ENCODE measurements around the gene MXRA8.
A peak's percentile ranks its signal among the peaks of the same experiment; 100 is the strongest.
"Not testable (repeated sequence)": the region's sequence is repeated elsewhere in the genome, so short reads cannot be mapped to it uniquely, and the experiment has no call there.

MXRA8 gene

DNA sequence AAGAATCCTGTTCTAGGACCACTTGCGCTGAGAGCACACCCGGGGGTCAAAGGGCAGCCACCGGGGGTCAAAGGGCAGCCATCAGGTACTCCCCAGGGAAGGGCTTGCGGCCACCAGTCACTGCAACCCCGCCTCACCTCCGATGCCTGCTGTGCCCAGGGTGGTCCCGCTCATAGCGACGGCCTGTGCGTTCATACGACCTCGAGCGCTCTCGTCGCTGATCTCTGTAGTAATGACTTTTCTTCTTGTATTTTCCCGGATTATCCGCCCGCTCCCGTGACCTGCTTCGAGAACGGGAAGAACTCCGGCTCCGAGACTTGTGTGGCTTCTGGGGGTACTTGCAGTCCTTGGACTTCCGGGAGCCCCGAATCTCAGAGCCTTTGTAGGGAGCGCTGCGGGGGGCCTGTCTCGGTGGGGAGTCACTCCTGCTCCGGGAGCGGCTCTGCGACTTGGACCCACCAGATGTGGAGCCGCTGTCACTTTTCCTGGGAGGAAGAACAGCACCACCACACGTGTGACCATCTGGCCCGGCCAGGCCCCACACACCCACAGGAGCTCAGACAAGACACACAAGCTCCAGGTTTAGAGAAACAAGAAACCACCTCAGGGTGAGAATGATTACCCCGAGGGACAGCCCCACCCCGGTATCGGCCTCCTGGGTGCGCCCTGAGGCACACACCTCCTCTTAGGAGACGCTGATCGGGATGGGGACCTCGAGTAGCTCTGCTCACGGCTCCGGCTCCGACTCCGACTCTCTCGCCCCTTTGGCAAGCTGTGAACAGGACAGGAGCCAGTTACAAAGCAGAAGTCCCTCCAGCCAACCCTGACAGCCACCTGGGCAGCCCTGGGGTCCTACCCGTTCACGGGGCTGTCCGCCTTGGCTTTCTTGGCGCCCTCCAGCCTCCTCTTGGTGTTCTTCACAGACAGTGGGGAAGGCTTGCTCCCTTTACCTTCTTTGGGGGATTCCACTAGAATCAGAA lies 29.0 kb upstream of the MXRA8 start:
- no peak overlapping the region for H2AFZ ChIP-seq (ENCODE audit: low read depth, low read length)
- H3K4me1 ChIP-seq (ENCODE audit: insufficient read depth, low read length), result no peaks in the 10 kb centered on the region
- H3K27ac ChIP-seq (ENCODE audit: low read length), result no peak overlapping the region
- H3K4me3 ChIP-seq (ENCODE audit: low read depth in 1 of 2, low read length in 2 of 2), result no peak overlapping the region
- no peak overlapping the region for H3K4me2 ChIP-seq (ENCODE audit: insufficient read depth, low read length)
- H3K9me3 ChIP-seq (ENCODE audit: insufficient read depth, low read length, severe bottlenecking), result no peaks in the 10 kb centered on the region
- TF ChIP-seq, protein P1, sequence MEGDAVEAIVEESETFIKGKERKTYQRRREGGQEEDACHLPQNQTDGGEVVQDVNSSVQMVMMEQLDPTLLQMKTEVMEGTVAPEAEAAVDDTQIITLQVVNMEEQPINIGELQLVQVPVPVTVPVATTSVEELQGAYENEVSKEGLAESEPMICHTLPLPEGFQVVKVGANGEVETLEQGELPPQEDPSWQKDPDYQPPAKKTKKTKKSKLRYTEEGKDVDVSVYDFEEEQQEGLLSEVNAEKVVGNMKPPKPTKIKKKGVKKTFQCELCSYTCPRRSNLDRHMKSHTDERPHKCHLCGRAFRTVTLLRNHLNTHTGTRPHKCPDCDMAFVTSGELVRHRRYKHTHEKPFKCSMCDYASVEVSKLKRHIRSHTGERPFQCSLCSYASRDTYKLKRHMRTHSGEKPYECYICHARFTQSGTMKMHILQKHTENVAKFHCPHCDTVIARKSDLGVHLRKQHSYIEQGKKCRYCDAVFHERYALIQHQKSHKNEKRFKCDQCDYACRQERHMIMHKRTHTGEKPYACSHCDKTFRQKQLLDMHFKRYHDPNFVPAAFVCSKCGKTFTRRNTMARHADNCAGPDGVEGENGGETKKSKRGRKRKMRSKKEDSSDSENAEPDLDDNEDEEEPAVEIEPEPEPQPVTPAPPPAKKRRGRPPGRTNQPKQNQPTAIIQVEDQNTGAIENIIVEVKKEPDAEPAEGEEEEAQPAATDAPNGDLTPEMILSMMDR (IDR thresholded peaks at IDR 0.05; ENCODE audit: borderline replicate concordance, extremely low read depth, low read length, poor library complexity, severe bottlenecking), result no peak
- no peak for TF ChIP-seq EZH2 (IDR thresholded peaks at IDR 0.05; ENCODE audit: borderline replicate concordance, low read depth, low read length, severe bottlenecking)
- peaks cover 19% of the 10 kb centered on the region for H4K20me1 ChIP-seq (ENCODE audit: insufficient read depth, low read length)
- H3K9ac ChIP-seq (ENCODE audit: low read depth, low read length), result no peak overlapping the region
- H3K79me2 ChIP-seq (ENCODE audit: insufficient read depth, low read length), result peaks cover 2% of the 10 kb centered on the region
- ATAC-seq (ENCODE audit: insufficient read depth, low read depth) (no peak), DNase-seq (no peak)
- no peaks in the 10 kb centered on the region for H3K27me3 ChIP-seq (ENCODE audit: insufficient read depth, low read length, poor library complexity)
- H3K36me3 ChIP-seq (ENCODE audit: insufficient read depth, low read length), result peaks cover 71% of the 10 kb centered on the region

DNA sequence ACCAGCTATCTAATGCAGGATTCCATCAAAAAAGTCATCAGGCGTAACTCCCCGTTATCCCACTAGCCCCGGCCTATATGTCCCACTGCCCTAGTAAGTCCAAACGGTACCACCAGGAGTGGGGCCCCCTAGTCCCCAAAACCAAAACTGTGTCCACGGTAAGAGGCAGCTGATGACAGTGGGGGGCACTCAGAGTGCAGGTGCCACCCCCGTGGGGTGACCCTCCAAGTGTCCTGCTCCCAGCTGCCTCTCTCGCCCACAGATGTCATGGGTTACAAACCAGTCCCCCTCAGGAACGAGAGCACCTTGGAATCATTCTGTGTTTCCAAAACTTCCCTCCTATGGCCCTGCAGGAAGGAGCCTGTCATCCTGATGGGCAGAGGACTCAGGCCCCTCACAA lies 27.6 kb upstream of the MXRA8 start:
- Histone ChIP-seq H3K9me3 (ENCODE audit: insufficient read depth, low read length, severe bottlenecking) (no peaks in the 10 kb centered on the region), H3K79me2 (ENCODE audit: insufficient read depth, low read length) (no peaks in the 10 kb centered on the region; the same call in 1 of the 2 replicates), H4K20me1 (ENCODE audit: insufficient read depth, low read length) (peaks cover 15% of the 10 kb centered on the region), H3K4me3 (ENCODE audit: low read depth in 1 of 2, low read length in 2 of 2) (no peak overlapping the region), H3K9ac (ENCODE audit: low read depth, low read length) (no peak overlapping the region), H3K4me1 (ENCODE audit: insufficient read depth, low read length) (no peaks in the 10 kb centered on the region), H3K36me3 (ENCODE audit: insufficient read depth, low read length) (peaks cover 56% of the 10 kb centered on the region), H3K27me3 (ENCODE audit: insufficient read depth, low read length, poor library complexity) (no peaks in the 10 kb centered on the region), H2AFZ (ENCODE audit: low read depth, low read length) (no peak overlapping the region), H3K4me2 (ENCODE audit: insufficient read depth, low read length) (no peak overlapping the region), H3K27ac (ENCODE audit: low read length) (no peak overlapping the region)
- no peak for TF ChIP-seq EZH2 (IDR thresholded peaks at IDR 0.05; ENCODE audit: borderline replicate concordance, low read depth, low read length, severe bottlenecking)
- TF ChIP-seq, protein P1 (IDR thresholded peaks at IDR 0.05; ENCODE audit: borderline replicate concordance, extremely low read depth, low read length, poor library complexity, severe bottlenecking), result no peak
- no peak for DNase-seq
- peak; percentile 15; the same call in 1 of the 3 replicates for ATAC-seq (ENCODE audit: insufficient read depth, low read depth)

DNA sequence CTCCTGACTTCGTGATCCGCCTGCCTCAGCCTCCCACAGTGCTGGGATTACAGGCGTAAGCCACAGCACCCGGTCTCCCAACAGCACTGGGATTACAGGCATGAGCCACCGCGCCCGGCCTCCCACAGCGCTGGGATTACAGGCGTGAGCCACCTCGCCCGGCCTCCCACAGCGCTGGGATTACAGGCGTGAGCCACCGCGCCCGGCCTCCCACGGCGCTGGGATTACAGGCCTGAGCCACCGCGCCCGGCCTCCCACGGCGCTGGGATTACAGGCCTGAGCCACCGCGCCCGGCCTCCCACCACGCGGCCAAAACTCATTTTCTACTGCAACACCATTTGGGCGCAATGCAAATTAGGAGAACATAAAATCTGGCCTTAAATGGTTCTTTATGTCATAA lies 27.0 kb upstream of the MXRA8 start:
- not testable (repeated sequence) for H3K4me2 ChIP-seq (ENCODE audit: insufficient read depth, low read length); H3K27ac ChIP-seq (ENCODE audit: low read length); ATAC-seq (ENCODE audit: insufficient read depth, low read depth); H3K9me3 ChIP-seq (ENCODE audit: insufficient read depth, low read length, severe bottlenecking); H3K4me1 ChIP-seq (ENCODE audit: insufficient read depth, low read length); H3K79me2 ChIP-seq (ENCODE audit: insufficient read depth, low read length); H2AFZ ChIP-seq (ENCODE audit: low read depth, low read length); DNase-seq; H3K27me3 ChIP-seq (ENCODE audit: insufficient read depth, low read length, poor library complexity); H3K4me3 ChIP-seq (ENCODE audit: low read depth in 1 of 2, low read length in 2 of 2); H3K9ac ChIP-seq (ENCODE audit: low read depth, low read length)
- peaks cover 50% of the 10 kb centered on the region for H3K36me3 ChIP-seq (ENCODE audit: insufficient read depth, low read length)
- peaks cover 12% of the 10 kb centered on the region for H4K20me1 ChIP-seq (ENCODE audit: insufficient read depth, low read length)

DNA sequence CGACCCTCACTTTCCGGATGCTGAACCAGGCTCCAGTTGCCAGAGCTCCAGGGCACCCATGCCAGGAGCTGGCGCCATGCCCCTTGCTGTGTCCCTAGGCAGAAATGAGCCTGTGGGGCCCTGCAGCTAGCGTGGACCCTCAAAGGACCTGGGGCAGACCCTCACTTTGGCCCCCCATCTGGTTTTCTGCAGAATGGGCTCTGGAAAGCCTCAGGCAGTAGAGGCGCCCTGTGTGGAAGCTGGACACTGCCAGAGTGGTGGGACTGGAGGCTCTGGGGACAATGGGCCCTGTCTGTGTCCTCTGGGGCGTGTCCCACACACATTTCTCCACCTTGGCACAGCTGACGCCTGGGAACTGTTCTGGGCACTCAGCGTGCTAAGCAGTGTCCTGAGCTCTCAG lies 22.9 kb upstream of the MXRA8 start:
- DNase-seq, result no peak
- H3K9me3 ChIP-seq (ENCODE audit: insufficient read depth, low read length, severe bottlenecking), result no peaks in the 10 kb centered on the region
- H2AFZ ChIP-seq (ENCODE audit: low read depth, low read length), result no peak overlapping the region
- H3K27me3 ChIP-seq (ENCODE audit: insufficient read depth, low read length, poor library complexity), result no peaks in the 10 kb centered on the region
- no peak overlapping the region for H3K27ac ChIP-seq (ENCODE audit: low read length)
- no peak overlapping the region for H3K4me2 ChIP-seq (ENCODE audit: insufficient read depth, low read length)
- no peak for TF ChIP-seq EZH2 (IDR thresholded peaks at IDR 0.05; ENCODE audit: borderline replicate concordance, low read depth, low read length, severe bottlenecking)
- TF ChIP-seq, protein P1 (IDR thresholded peaks at IDR 0.05; ENCODE audit: borderline replicate concordance, extremely low read depth, low read length, poor library complexity, severe bottlenecking), result no peak
- peaks cover 6% of the 10 kb centered on the region for H3K4me1 ChIP-seq (ENCODE audit: insufficient read depth, low read length)
- H3K4me3 ChIP-seq (ENCODE audit: low read depth in 1 of 2, low read length in 2 of 2), result no peak overlapping the region
- 0 out of 2 replicates have a peak, but pooled peaks cover 2% of the 10 kb centered on the region for H3K79me2 ChIP-seq (ENCODE audit: insufficient read depth, low read length)
- H3K9ac ChIP-seq (ENCODE audit: low read depth, low read length), result no peak overlapping the region
- H3K36me3 ChIP-seq (ENCODE audit: insufficient read depth, low read length), result peaks cover 11% of the 10 kb centered on the region
- no peak for ATAC-seq (ENCODE audit: insufficient read depth, low read depth)
- H4K20me1 ChIP-seq (ENCODE audit: insufficient read depth, low read length), result peaks cover 6% of the 10 kb centered on the region

All from DND-41 (cell line).